Colonic mucosa (tissue), 4 donors: ENCODE results near the gene TMC6. TPM values are rescaled to one million over a fixed set of nuclear protein-coding genes. Genes with fewer than 3 reads are reported as not detected.
A peak's percentile ranks its signal among the peaks of the same experiment; 100 is the strongest.

Experiments used
- DNase-seq: peaks from one replicate; pipeline ENCODE4 v3.0.0-alpha.2; 2020
- H3K27ac ChIP-seq: fragments of 200-600 bp; one replicate; pipeline ENCODE4 v1.8.0; 2021
- H3K27me3 ChIP-seq: fragments of 200-600 bp; one replicate; pipeline ENCODE4 v1.8.0; 2021
- H3K36me3 ChIP-seq: fragments of 200-600 bp; one replicate; pipeline ENCODE4 v1.8.0; 2021
- H3K4me1 ChIP-seq: fragments of 200-600 bp; one replicate; pipeline ENCODE4 v1.8.0; 2021; ENCODE audit warnings: mild to moderate bottlenecking
- H3K4me3 ChIP-seq: fragments of 200-600 bp; one replicate; pipeline ENCODE4 v1.8.0; 2021
- H3K9ac ChIP-seq, 2 donors: one replicate each; pipeline ENCODE4 v1.7.0; 2013; ENCODE audit warnings: control low read depth in 2 of 2, low read depth in 2 of 2, low read length in 2 of 2
- H3K9me3 ChIP-seq: fragments of 200-600 bp; one replicate; pipeline ENCODE4 v1.8.0; 2021
- intact Hi-C: fragments of 100-400 bp; cut with DNase I; formaldehyde crosslinking; loops from one replicate; pipeline ENCODE4 v1.14.1; 2022
- total RNA-seq, 2 donors: library from RNA; stranded (reverse); fragmentation: NEBNext Ultra II Directional in 1 of 2; extraction: Animal tissue kit (Norgen Biotek cat#: 25700) in 1 of 2; gene quantifications; one replicate each; pipeline ENCODE4 v1.2.1, GENCODE V29; 2021
- TF ChIP-seq, protein P1 (sequence below): fragments of 200-600 bp; IDR thresholded peaks from one replicate; pipeline ENCODE4 v1.8.0; 2022; ENCODE audit warnings: antibody characterized with exemption, mild to moderate bottlenecking
- donor health status: healthy.
- donor health status: DM: no; HTN: no; CAD: no.
- donor health status: DM: no; HTN: no; CAD: no.

TMC6 gene
- total RNA-seq, 2 donors from 2014 or later, result 108 to 159 TPM

GRCh38 chr17:78135858-78136500 lies 7.4 kb upstream of the TMC6 start:
- H3K27ac ChIP-seq, result no peak overlapping the region
- H3K4me3 ChIP-seq, result no peak overlapping the region
- no peaks in the 10 kb centered on the region for H3K27me3 ChIP-seq
- DNase-seq, result no peak
- intact Hi-C loops, result no loop called here
- TF ChIP-seq, protein P1, sequence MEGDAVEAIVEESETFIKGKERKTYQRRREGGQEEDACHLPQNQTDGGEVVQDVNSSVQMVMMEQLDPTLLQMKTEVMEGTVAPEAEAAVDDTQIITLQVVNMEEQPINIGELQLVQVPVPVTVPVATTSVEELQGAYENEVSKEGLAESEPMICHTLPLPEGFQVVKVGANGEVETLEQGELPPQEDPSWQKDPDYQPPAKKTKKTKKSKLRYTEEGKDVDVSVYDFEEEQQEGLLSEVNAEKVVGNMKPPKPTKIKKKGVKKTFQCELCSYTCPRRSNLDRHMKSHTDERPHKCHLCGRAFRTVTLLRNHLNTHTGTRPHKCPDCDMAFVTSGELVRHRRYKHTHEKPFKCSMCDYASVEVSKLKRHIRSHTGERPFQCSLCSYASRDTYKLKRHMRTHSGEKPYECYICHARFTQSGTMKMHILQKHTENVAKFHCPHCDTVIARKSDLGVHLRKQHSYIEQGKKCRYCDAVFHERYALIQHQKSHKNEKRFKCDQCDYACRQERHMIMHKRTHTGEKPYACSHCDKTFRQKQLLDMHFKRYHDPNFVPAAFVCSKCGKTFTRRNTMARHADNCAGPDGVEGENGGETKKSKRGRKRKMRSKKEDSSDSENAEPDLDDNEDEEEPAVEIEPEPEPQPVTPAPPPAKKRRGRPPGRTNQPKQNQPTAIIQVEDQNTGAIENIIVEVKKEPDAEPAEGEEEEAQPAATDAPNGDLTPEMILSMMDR, result no peak
- H3K4me1 ChIP-seq, result peaks cover 26% of the 10 kb centered on the region
- H3K9me3 ChIP-seq, result no peaks in the 10 kb centered on the region
- H3K9ac ChIP-seq, result no peak overlapping the region
- H3K36me3 ChIP-seq, result no peaks in the 10 kb centered on the region

DNA sequence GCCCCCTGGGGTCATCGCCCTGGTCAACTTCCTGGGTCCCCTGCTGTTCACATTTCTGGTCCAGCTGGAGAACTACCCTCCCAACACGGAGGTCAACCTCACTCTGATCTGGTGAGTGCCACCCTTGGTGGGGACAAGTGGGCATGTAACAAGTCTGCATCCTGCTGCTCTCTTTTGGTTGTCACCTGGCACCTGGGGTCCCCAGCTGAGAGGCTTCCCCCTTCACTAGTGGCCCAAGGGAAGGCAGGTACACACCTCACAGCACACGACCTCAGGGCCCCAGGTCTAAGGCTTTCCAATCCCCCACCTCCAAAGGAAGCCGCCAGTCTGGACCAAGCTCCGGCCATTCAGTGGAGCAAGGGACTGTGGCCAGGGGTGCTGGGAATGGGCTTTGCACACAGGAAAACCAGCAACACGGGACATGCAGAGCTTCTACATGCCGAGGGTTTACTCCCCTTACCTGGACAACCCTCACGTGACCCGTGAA lies 6.4 kb upstream of the TMC6 start:
- H3K4me3 ChIP-seq, result no peak overlapping the region
- no peaks in the 10 kb centered on the region for H3K36me3 ChIP-seq
- H3K9ac ChIP-seq, result no peak overlapping the region
- TF ChIP-seq, protein P1, result no peak
- H3K27me3 ChIP-seq, result no peaks in the 10 kb centered on the region
- intact Hi-C loops, result no loop called here
- DNase-seq, result no peak
- H3K9me3 ChIP-seq, result no peaks in the 10 kb centered on the region
- H3K27ac ChIP-seq, result no peak overlapping the region
- peaks cover 21% of the 10 kb centered on the region for H3K4me1 ChIP-seq

- intact Hi-C loops, result no loop called here
- peaks cover 21% of the 10 kb centered on the region for H3K4me1 ChIP-seq
- H3K4me3 ChIP-seq, result no peak overlapping the region
- no peaks in the 10 kb centered on the region for H3K27me3 ChIP-seq
- H3K9me3 ChIP-seq, result no peaks in the 10 kb centered on the region
- peak; percentile 79 for DNase-seq
- H3K9ac ChIP-seq, result peak overlapping the region in 1 of 2 donors; percentile 4
- H3K36me3 ChIP-seq, result no peaks in the 10 kb centered on the region
- TF ChIP-seq, protein P1, result peak; percentile 63
- H3K27ac ChIP-seq, result no peak overlapping the region
Measured at GRCh38 chr17:78133971-78134898, 5.7 kb upstream of the TMC6 start.

- no peak for DNase-seq
- H3K27ac ChIP-seq, result no peak overlapping the region
- H3K9me3 ChIP-seq, result no peaks in the 10 kb centered on the region
- TF ChIP-seq, protein P1, result no peak
- H3K4me3 ChIP-seq, result no peak overlapping the region
- peak overlapping the region in 1 of 2 donors; percentile 51 for H3K9ac ChIP-seq
- no peaks in the 10 kb centered on the region for H3K36me3 ChIP-seq
- H3K4me1 ChIP-seq, result peaks cover 21% of the 10 kb centered on the region
- no peaks in the 10 kb centered on the region for H3K27me3 ChIP-seq
- intact Hi-C loops, result no loop called here
Measured at GRCh38 chr17:78133179-78133951, 4.8 kb upstream of the TMC6 start.

- intact Hi-C loops, result no loop called here
- H3K27ac ChIP-seq, result no peak overlapping the region
- TF ChIP-seq, protein P1, result no peak
- peak overlapping the region in 1 of 2 donors; percentile 51 for H3K9ac ChIP-seq
- no peak overlapping the region for H3K4me3 ChIP-seq
- no peak for DNase-seq
- H3K4me1 ChIP-seq, result peaks cover 21% of the 10 kb centered on the region
- H3K27me3 ChIP-seq, result no peaks in the 10 kb centered on the region
- no peaks in the 10 kb centered on the region for H3K36me3 ChIP-seq
- no peaks in the 10 kb centered on the region for H3K9me3 ChIP-seq
Measured at GRCh38 chr17:78132767-78133178, 4.2 kb upstream of the TMC6 start.
